HG02885 (cell line): Measurements from ENCODE around the gene KRTAP9-8.
"Not testable (repeated sequence)": the region's sequence is repeated elsewhere in the genome, so short reads cannot be mapped to it uniquely, and the experiment has no call there.

ENCODE experiments used
- ATAC-seq: cut with Tn5 transposase; IDR thresholded peaks from one replicate; pipeline ENCODE4 v1.9.1; 2021; ENCODE audit warnings: mild to moderate bottlenecking; ENCODE audit not compliant: unreplicated experiment, poor library complexity

Gene KRTAP9-8, protein sequence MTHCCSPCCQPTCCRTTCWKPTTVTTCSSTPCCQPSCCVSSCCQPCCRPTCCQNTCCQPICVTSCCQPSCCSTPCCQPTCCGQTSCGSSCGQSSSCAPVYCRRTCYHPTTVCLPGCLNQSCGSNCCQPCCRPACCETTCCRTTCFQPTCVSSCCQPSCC

GRCh38 chr17:41237949-41238437 lies at the start of gene KRTAP9-8:
KRTAP9-8 (plus strand) TSS chr17:41237999; CDS start chr17:41238052, 53 bp downstream.
- ATAC-seq: not testable (repeated sequence)

DNA sequence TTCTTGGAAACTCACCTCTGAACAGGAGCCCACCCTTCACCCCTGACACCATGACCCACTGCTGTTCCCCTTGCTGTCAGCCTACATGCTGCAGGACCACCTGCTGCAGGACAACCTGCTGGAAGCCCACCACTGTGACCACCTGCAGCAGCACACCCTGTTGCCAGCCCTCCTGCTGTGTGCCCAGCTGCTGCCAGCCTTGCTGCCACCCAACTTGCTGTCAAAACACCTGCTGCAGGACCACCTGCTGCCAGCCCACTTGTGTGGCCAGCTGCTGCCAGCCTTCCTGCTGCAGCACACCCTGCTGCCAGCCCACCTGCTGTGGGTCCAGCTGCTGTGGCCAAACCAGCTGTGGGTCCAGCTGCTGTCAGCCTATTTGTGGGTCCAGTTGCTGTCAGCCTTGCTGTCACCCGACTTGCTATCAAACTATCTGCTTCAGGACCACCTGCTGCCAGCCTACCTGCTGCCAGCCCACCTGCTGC lies 47.9 kb upstream of the KRTAP9-8 start, which contains the start of gene KRTAP9-1:
Gene KRTAP9-1, plus strand, starts transcription at position 51 of the 482 bp plus-strand sequence. Its CDS starts 0 bp downstream, at position 51.
- not testable (repeated sequence) for ATAC-seq

GRCh38 chr17:41190328-41190727 lies 47.5 kb upstream of the KRTAP9-8 start:
- ATAC-seq: no peak

GRCh38 chr17:41196068-41196467 lies 41.7 kb upstream of the KRTAP9-8 start:
- ATAC-seq: no peak

DNA sequence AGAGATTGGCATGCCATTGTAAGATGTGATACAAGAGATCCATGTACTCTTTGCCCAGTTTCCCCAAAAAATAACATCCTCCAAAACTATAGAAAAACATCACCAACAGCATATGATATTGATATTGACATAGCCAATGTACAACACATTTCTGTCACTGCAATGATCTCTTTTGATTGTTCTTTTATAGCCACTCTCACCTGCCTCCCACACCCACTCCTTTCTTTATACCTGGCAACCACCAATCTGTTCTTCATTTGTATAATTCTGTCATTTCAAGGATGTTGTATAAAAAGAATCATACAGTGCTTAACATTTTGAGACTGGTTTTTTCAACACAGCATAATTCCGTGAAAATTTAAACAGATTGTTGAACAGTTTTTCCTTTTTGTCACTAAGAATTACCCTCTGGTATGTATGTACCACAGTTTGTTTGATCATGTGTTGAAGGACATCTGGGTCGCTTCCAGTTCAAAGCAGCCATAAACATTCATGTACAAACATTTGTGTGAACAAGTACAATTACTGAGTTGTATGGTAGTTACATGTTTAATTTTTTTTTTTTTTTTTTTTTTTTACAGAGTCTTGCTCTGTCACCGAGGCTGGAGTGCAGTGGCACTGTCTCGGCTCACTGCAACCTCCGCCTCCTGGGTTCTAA lies 38.2 kb upstream of the KRTAP9-8 start:
- no peak for ATAC-seq

- no peak for ATAC-seq
Observed at GRCh38 chr17:41211845-41212466, 25.8 kb upstream of the KRTAP9-8 start.

- no peak for ATAC-seq
Observed at GRCh38 chr17:41212524-41213169, 25.2 kb upstream of the KRTAP9-8 start.

GRCh38 chr17:41215681-41216080 lies 22.1 kb upstream of the KRTAP9-8 start:
- no peak for ATAC-seq

DNA sequence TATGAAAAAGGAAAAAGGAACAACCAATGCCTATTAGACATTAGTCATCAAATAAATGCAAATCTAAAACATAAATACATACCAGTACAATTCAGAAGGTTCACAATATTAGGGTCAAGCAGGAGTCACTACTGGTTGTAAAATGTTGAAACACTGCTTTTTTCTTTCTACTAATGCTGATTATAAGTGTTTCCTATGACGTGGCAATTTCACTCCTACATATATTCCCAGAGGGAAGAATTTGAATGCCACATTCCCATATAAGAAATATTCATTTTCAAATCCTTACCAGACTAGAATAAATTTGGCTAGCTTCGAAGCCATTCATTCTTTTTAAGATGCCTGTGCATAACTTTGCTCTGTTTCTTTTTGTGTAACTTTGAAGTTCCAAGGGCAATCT lies 14.0 kb upstream of the KRTAP9-8 start:
- no peak for ATAC-seq

DNA sequence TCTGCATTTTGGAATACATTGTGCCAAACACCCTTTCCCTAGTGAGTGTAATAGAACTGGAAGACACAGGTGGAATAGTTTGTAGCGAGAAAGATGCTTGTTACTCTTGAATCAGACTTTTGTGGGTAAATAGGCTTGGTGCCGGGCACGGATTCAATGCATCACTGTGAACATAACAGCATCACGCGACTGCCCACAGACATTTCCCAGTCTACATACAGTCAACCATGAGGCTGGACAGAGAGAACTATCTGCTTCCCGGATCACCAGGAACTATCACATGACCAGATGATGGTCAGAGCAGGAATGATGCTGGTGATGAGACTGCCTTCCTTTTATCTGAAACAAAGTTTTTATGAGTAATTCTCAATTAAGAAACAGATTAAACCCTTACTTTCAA lies 11.7 kb upstream of the KRTAP9-8 start:
- ATAC-seq: no peak

- ATAC-seq: not testable (repeated sequence)
Observed at GRCh38 chr17:41226598-41227095, 11.2 kb upstream of the KRTAP9-8 start, which contains the start of gene KRTAP9-2. KRTAP9-2 (plus strand) TSS chr17:41226648; CDS start chr17:41226655, 7 bp downstream.

DNA sequence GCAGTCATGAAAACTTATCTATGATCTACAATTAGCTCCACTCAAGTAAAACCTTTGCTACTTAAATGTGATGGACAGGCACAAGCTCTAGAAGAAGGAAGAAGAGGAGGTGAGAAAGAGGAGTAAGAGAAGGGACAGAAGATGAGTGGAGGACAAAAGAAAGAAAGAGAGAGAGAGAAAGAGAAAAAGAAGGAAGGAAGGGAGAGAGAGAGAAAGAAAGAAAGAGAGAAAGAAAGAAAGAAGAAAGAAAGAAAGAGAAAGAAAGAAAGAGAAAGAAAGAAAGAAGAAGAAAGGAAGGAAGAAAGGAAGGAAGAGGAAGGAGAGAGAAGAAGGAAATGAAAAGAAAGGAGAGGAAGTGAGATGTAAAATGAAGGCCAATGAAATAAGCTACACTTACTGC lies 7.7 kb upstream of the KRTAP9-8 start:
- ATAC-seq: no peak

DNA sequence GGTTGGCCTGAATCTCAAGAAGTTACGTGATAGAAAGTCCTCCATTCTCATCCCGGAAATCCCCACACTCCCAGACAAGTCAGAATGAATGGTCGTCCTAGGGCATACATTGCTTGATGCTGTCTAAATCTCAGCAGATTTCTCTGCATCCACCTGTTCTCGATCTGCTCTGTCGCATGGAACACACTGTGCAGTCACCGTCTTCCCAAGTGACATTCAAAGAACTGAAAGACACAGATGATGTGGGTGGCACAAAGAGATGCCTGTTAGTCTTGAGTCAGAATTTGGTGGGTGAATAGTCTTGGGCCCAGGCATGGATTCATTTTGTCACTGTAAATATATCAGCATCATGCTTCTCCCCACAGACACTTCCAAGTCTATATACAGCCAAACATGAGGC lies 6.1 kb upstream of the KRTAP9-8 start:
- no peak for ATAC-seq

- not testable (repeated sequence) for ATAC-seq
Observed at GRCh38 chr17:41232399-41233105, 5.2 kb upstream of the KRTAP9-8 start, which contains the start of gene KRTAP9-3. KRTAP9-3 (plus strand) TSS chr17:41232449; CDS start chr17:41232502, 53 bp downstream.

DNA sequence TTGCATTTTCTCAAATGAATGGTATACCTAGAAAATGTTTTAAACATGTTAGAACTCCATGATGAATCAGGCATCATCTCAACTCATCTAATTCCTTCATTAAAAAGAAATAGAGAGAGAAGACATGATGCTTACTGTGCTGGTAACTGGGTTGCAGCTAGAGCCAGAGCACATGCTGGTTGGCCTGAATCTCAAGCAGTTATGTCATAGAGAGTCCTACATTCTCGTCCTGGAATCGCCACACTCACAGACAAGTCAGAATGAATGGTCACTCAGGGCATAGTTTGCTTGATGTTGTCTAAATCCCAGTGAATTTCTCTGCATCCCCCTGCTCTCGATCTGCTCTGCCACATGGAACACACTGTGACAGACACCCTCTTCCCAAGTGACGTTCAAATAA lies 683 bp upstream of the KRTAP9-8 start:
- not testable (repeated sequence) for ATAC-seq

DNA sequence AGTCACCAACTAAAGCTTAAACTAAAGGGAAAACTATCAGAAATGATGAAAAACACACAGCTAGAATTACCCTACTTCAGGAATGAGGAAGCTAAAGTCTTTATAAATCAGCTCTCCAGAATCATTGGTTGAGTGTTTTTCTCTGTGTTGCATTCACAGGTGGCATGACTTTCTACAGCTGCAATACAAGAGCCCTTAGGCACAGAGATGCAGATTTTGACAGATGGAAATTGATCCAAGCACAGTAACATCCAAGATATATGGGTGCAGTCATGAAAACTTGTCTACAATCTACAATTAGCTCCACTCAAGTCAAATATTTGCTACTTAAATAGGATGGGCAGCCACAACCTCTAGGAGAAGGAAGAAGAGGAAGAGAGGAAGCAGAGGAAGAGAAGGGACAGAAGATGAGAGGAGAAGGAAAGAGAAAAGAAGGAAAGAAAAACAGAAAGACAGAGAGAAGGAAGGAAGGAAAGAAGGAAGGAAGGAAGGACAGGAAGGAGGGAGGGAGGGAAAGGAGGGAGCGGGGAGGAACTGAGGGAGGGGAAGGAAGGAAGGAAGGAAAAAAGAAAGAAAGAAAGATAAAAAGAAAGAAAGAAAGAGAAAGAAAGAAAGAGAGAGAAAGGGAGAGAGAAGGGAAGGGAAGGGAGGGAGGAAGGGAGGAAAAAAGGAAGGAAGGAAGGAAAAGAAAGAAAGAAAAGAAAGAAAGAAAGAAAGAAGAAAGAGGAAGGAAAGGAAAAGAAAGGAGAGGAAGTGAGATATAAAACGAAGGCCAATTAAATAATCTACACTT lies 9.4 kb downstream of the KRTAP9-8 start:
- ATAC-seq: not testable (repeated sequence)

GRCh38 chr17:41249637-41250240 lies 11.9 kb downstream of the KRTAP9-8 start, which contains the start of gene KRTAP9-4:
KRTAP9-4 (plus strand) TSS chr17:41249687; CDS start chr17:41249721, 34 bp downstream.
- not testable (repeated sequence) for ATAC-seq

DNA sequence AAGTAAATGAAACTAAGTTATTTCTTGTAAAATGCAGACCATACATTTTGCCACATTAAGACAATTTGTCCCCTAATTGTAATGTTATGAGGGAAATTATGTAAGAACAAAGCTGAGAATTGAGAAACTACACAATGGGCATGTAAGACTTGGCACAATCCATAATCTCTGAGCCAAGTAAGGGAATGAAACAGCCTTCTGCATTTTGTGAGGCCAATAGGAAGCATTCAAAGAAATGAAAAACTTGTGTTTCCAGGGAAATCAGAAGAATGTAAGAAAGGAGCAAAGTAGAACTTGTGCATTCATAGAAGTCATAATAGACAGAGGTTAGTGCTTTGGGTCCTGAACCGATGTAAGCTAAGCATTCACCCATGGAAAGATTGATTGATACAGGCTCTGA lies 13.5 kb downstream of the KRTAP9-8 start:
- ATAC-seq: no peak
